PFSK-1 (cell line): ENCODE measurements around the gene ANKFY1. TPM values are rescaled to one million over a fixed set of nuclear protein-coding genes. Genes with fewer than 3 reads are reported as not detected.

ENCODE experiments used
- FOXP2 ChIP-seq: optimal IDR thresholded peaks from 2 replicates; pipeline ENCODE3; 2011; ENCODE audit warnings: borderline replicate concordance, control low read depth, inconsistent platforms; ENCODE audit not compliant: insufficient read depth; ENCODE audit errors: extremely low read length, extremely low read depth
- POLR2AphosphoS5 ChIP-seq: IDR thresholded peaks from 2 replicates; pipeline ENCODE4 v1.6.1; 2012; ENCODE audit warnings: low read depth, mild to moderate bottlenecking, control low read depth, low read length, moderate library complexity
- SIN3A ChIP-seq: IDR thresholded peaks from 2 replicates; pipeline ENCODE4 v1.6.1; 2012; ENCODE audit warnings: mild to moderate bottlenecking, low read length, moderate library complexity, borderline replicate concordance; ENCODE audit not compliant: insufficient read depth
- TAF1 ChIP-seq: IDR thresholded peaks from 2 replicates; pipeline ENCODE4 v1.6.1; 2012; ENCODE audit warnings: low read length, control low read depth, borderline replicate concordance; ENCODE audit not compliant: insufficient read depth
- polyA plus RNA-seq: library from polyadenylated mRNA; unstranded; fragments of >200 nt; gene quantifications from one replicate; pipeline ENCODE4 v1.2.1, GENCODE V29; 2012; ENCODE audit warnings: low read depth, missing spikeins; ENCODE audit not compliant: insufficient read length
- TF ChIP-seq, protein P1 (sequence below), 2 experiments: IDR thresholded peaks; 2 replicates each; pipeline versions ENCODE4 v1.6.1 to v1.8.0; 2011 to 2012; ENCODE audit warnings: low read depth in 2 of 2, low read length in 2 of 2, control low read depth in 1 of 2, inconsistent platforms in 1 of 2, mild to moderate bottlenecking in 1 of 2, moderate library complexity in 1 of 2; ENCODE audit not compliant: insufficient read depth in 1 of 2

Gene ANKFY1, protein sequence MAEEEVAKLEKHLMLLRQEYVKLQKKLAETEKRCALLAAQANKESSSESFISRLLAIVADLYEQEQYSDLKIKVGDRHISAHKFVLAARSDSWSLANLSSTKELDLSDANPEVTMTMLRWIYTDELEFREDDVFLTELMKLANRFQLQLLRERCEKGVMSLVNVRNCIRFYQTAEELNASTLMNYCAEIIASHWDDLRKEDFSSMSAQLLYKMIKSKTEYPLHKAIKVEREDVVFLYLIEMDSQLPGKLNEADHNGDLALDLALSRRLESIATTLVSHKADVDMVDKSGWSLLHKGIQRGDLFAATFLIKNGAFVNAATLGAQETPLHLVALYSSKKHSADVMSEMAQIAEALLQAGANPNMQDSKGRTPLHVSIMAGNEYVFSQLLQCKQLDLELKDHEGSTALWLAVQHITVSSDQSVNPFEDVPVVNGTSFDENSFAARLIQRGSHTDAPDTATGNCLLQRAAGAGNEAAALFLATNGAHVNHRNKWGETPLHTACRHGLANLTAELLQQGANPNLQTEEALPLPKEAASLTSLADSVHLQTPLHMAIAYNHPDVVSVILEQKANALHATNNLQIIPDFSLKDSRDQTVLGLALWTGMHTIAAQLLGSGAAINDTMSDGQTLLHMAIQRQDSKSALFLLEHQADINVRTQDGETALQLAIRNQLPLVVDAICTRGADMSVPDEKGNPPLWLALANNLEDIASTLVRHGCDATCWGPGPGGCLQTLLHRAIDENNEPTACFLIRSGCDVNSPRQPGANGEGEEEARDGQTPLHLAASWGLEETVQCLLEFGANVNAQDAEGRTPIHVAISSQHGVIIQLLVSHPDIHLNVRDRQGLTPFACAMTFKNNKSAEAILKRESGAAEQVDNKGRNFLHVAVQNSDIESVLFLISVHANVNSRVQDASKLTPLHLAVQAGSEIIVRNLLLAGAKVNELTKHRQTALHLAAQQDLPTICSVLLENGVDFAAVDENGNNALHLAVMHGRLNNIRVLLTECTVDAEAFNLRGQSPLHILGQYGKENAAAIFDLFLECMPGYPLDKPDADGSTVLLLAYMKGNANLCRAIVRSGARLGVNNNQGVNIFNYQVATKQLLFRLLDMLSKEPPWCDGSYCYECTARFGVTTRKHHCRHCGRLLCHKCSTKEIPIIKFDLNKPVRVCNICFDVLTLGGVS
- 34.0 TPM for polyA plus RNA-seq

DNA sequence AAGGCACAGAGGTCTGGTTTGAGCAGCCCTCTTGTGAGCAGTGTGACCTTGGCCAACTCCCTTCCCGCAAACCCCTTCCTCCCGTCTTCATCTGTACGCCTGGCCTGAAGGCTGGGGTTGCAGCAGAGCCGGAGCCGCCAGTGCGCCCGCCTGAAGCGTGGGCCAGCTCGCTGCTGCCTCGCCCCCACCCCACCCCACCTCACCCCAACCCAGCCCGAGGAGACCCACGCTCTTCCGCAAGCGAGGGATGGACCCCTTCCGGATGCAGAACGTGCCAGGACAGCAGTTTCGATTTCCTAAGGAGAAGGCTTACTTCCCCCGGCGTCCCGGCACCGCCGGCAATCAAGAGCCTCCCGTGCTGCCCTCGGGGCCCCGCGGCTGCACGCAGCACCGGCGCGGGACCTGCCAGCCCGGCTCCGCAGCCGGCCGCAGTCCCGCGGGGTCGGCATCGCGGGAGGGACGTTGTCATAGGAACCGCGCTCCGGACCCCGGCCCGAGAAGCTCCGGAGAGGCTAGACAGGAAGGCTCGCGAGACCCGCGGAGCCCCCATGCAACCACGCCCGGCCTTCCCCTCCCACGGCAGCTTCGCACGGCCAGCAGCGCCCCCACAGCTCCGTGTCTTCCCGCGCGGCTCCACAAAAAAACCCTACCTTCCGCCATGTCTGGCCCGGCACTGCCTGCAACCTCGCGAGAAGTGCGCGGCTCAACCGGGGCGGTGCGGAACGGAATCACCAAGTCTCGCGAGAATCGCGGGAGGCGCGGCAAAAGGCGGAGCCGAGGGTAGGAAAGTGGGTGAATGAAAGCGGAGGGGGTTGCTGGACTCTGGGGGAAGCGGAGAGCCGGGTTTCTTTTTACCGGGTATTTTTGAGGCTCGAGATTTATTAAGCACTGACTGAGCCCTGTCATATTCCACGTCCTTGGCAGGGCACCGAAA lies at the start of gene ANKFY1:
TSS of gene ANKFY1 (minus strand) at position 698 of the 934 bp plus-strand sequence. CDS start at position 660, 38 bp downstream.
- TF ChIP-seq POLR2AphosphoS5 (peak; percentile 98), FOXP2 (peak; percentile 15), TAF1 (peak; percentile 90; the same call in 1 of the 2 replicates), SIN3A (peak; percentile 99)
- TF ChIP-seq, protein P1, sequence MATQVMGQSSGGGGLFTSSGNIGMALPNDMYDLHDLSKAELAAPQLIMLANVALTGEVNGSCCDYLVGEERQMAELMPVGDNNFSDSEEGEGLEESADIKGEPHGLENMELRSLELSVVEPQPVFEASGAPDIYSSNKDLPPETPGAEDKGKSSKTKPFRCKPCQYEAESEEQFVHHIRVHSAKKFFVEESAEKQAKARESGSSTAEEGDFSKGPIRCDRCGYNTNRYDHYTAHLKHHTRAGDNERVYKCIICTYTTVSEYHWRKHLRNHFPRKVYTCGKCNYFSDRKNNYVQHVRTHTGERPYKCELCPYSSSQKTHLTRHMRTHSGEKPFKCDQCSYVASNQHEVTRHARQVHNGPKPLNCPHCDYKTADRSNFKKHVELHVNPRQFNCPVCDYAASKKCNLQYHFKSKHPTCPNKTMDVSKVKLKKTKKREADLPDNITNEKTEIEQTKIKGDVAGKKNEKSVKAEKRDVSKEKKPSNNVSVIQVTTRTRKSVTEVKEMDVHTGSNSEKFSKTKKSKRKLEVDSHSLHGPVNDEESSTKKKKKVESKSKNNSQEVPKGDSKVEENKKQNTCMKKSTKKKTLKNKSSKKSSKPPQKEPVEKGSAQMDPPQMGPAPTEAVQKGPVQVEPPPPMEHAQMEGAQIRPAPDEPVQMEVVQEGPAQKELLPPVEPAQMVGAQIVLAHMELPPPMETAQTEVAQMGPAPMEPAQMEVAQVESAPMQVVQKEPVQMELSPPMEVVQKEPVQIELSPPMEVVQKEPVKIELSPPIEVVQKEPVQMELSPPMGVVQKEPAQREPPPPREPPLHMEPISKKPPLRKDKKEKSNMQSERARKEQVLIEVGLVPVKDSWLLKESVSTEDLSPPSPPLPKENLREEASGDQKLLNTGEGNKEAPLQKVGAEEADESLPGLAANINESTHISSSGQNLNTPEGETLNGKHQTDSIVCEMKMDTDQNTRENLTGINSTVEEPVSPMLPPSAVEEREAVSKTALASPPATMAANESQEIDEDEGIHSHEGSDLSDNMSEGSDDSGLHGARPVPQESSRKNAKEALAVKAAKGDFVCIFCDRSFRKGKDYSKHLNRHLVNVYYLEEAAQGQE (IDR thresholded peaks at IDR 0.05; ENCODE audit: insufficient read depth in 1 of 2, low read depth in 2 of 2, low read length in 2 of 2) = peak in 1 of 2 experiments; percentile 21; a peak in 1 of 4 replicates

DNA sequence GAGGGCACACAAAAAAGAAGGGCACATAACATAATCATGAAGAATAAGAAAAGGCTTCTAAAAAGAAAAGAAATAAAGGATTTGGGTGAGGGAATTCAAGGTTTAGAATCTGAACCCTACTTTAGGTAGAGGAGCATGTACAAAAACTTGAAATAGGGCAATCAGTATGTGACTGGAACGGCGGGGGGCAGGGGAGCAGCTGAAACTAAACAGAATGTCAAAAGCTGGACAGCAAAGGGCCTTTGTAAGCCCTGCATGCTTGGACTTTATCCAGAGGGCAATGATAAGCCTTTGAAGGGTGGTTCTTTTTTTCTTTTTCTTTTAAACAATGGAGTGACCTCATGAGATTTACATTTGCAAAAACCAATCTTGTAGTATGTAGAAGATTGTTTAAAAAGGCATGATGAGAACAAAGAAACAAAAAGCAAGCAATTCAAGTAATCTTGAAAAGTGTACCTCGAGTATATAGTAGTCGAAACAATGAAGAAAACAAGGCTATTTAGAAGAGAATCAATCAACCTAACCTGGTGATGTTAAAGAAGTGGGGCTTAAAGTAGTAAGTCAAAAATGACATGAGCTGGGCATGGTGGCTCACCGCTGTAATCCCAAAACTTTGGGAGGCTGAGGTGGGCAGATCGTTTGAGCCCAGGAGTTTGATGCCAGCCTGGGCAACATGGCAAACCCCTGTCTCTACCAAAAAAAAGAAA lies 46.7 kb upstream of the ANKFY1 start:
- TF ChIP-seq TAF1 = no peak
- TF ChIP-seq, protein P1 (IDR thresholded peaks at IDR 0.05; ENCODE audit: insufficient read depth in 1 of 2, low read depth in 2 of 2, low read length in 2 of 2) = no peak
- TF ChIP-seq POLR2AphosphoS5 = no peak
- no peak for TF ChIP-seq FOXP2
- TF ChIP-seq SIN3A = no peak

DNA sequence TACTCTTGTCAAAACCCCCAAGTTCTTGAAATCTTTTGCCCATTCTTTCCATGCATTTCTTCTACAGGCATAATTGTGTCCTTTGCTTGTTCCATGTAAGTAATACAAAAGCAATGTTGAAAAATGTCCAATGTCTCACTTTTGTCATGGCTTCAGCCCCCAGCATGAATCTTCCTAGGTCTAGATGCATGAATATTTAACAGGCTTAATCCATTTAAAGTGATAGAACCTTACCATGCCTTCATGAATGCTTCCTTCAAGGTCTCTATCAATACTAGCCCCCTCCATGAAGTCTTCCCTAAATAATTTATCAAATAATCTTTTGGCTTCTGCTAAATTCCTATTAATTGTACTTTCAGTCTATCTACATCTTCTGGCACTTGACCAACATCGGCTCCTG lies 46.1 kb upstream of the ANKFY1 start:
- TF ChIP-seq SIN3A (no peak), TAF1 (no peak), FOXP2 (no peak), POLR2AphosphoS5 (no peak)
- TF ChIP-seq, protein P1 (IDR thresholded peaks at IDR 0.05; ENCODE audit: insufficient read depth in 1 of 2, low read depth in 2 of 2, low read length in 2 of 2) = no peak
